ENCODE measurements around the gene NCS1. TPM values are rescaled to one million over a fixed set of nuclear protein-coding genes. Genes with fewer than 3 reads are reported as not detected.

The NCS1 gene
- total RNA-seq, 2 donors from 2014 or later, result 4.5 to 26.1 TPM

GRCh38 chr9:130192382-130192999, 20.3 kb downstream of the NCS1 start:
- Histone ChIP-seq H3K27ac (no peak overlapping the region), H3K4me1 (peaks cover 0 to 25% of the 10 kb centered on the region in 2 donors), H3K27me3 (no peaks in the 10 kb centered on the region), H3K36me3 (no peaks in the 10 kb centered on the region), H3K9me3 (no peaks in the 10 kb centered on the region), H3K4me3 (no peak overlapping the region)
- DNase-seq (ENCODE audit: low spot score), result no peak
- TF ChIP-seq CTCF (IDR thresholded peaks at IDR 0.05), result no peak

- Histone ChIP-seq H3K27me3 (no peaks in the 10 kb centered on the region), H3K4me3 (no peak overlapping the region), H3K27ac (no peak overlapping the region), H3K36me3 (no peaks in the 10 kb centered on the region), H3K9me3 (no peaks in the 10 kb centered on the region), H3K4me1 (peaks cover 0 to 28% of the 10 kb centered on the region in 2 donors)
- DNase-seq (ENCODE audit: low spot score), result no peak
- TF ChIP-seq CTCF (IDR thresholded peaks at IDR 0.05), result no peak
Measured at GRCh38 chr9:130193103-130193502, 20.9 kb downstream of the NCS1 start.

- Histone ChIP-seq H3K4me3 (no peak overlapping the region), H3K9me3 (no peaks in the 10 kb centered on the region), H3K4me1 (peaks cover 0 to 35% of the 10 kb centered on the region in 2 donors), H3K27ac (no peak overlapping the region), H3K36me3 (no peaks in the 10 kb centered on the region), H3K27me3 (no peaks in the 10 kb centered on the region)
- no peak for TF ChIP-seq CTCF (IDR thresholded peaks at IDR 0.05)
- no peak for DNase-seq (ENCODE audit: low spot score)
Measured at GRCh38 chr9:130193531-130194377, 21.6 kb downstream of the NCS1 start.

- Histone ChIP-seq H3K27me3 (no peaks in the 10 kb centered on the region), H3K4me1 (peaks cover 0 to 42% of the 10 kb centered on the region in 2 donors), H3K27ac (no peak overlapping the region), H3K36me3 (no peaks in the 10 kb centered on the region), H3K4me3 (no peak overlapping the region), H3K9me3 (no peaks in the 10 kb centered on the region)
- DNase-seq (ENCODE audit: low spot score), result no peak
- TF ChIP-seq CTCF (IDR thresholded peaks at IDR 0.05), result no peak
Measured at GRCh38 chr9:130194378-130194932, 22.3 kb downstream of the NCS1 start.

GRCh38 chr9:130195638-130196037, 23.4 kb downstream of the NCS1 start:
- no peaks in the 10 kb centered on the region for H3K36me3 ChIP-seq
- no peak overlapping the region for H3K4me3 ChIP-seq
- TF ChIP-seq CTCF (IDR thresholded peaks at IDR 0.05), result no peak
- peaks cover 0 to 48% of the 10 kb centered on the region in 2 donors for H3K4me1 ChIP-seq
- no peaks in the 10 kb centered on the region for H3K27me3 ChIP-seq
- DNase-seq (ENCODE audit: low spot score), result no peak
- no peaks in the 10 kb centered on the region for H3K9me3 ChIP-seq
- H3K27ac ChIP-seq, result no peak overlapping the region

All from right atrium auricular region (tissue), 2 donors.